ENCODE measurements around the gene GALNT14.
"Not testable (repeated sequence)": the region's sequence is repeated elsewhere in the genome, so short reads cannot be mapped to it uniquely, and the experiment has no call there.

Gene GALNT14

DNA sequence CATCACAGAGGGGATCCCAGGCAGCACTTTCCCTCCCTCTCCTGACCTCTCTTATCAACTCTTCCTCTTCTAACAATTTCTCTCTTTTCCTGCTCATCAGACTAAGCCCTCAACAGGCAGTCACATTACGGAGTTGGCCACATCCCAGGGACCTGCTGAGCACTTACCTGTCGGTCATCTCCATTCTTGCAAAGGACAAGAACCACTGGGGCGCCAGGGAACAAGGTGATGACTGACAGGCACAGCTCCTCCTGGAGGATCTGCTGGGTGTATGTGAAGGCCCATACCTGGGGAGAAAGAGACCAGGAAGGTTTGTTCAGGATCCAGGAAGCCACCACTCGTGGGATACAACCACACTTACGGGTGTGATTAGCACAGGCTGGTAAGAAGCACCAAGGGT, 226.2 kb downstream of the GALNT14 start:
- no peak for DNase-seq
- TF ChIP-seq, protein P1, sequence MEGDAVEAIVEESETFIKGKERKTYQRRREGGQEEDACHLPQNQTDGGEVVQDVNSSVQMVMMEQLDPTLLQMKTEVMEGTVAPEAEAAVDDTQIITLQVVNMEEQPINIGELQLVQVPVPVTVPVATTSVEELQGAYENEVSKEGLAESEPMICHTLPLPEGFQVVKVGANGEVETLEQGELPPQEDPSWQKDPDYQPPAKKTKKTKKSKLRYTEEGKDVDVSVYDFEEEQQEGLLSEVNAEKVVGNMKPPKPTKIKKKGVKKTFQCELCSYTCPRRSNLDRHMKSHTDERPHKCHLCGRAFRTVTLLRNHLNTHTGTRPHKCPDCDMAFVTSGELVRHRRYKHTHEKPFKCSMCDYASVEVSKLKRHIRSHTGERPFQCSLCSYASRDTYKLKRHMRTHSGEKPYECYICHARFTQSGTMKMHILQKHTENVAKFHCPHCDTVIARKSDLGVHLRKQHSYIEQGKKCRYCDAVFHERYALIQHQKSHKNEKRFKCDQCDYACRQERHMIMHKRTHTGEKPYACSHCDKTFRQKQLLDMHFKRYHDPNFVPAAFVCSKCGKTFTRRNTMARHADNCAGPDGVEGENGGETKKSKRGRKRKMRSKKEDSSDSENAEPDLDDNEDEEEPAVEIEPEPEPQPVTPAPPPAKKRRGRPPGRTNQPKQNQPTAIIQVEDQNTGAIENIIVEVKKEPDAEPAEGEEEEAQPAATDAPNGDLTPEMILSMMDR (IDR thresholded peaks at IDR 0.05; ENCODE audit: low read depth, low read length) = no peak
- no peak overlapping the region for H3K4me3 ChIP-seq (ENCODE audit: low read depth, low read length)
- H3K36me3 ChIP-seq = no peaks in the 10 kb centered on the region
- no peak overlapping the region for H3K27ac ChIP-seq
- no peaks in the 10 kb centered on the region for H3K27me3 ChIP-seq (ENCODE audit: insufficient read depth, low read depth, severe bottlenecking)
- no peaks in the 10 kb centered on the region for H3K9me3 ChIP-seq (ENCODE audit: severe bottlenecking)

DNA sequence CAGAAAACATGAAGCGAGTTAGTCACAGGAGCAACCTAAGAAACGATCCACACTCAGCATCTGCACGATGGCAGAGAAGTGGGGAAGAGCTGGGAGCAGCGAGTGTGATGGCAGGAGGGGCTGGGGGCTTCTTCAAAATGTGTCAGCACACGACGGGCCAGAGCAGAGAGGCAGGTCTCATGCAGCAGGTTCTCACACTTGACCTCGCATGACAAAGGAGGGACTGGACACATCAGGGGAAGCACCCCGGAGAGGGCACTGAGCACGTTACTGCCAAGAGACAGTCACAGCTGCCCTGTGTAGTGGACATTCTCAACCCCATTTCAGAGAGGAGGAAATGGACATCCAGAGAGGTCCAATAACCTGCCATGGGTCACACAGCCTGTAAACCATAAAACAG, 226.9 kb downstream of the GALNT14 start:
- H3K9me3 ChIP-seq (ENCODE audit: severe bottlenecking) = no peaks in the 10 kb centered on the region
- H3K36me3 ChIP-seq = no peaks in the 10 kb centered on the region
- TF ChIP-seq, protein P1 (IDR thresholded peaks at IDR 0.05; ENCODE audit: low read depth, low read length) = no peak
- no peak overlapping the region for H3K27ac ChIP-seq
- H3K27me3 ChIP-seq (ENCODE audit: insufficient read depth, low read depth, severe bottlenecking) = no peaks in the 10 kb centered on the region
- H3K4me3 ChIP-seq (ENCODE audit: low read depth, low read length) = no peak overlapping the region
- DNase-seq = no peak

DNA sequence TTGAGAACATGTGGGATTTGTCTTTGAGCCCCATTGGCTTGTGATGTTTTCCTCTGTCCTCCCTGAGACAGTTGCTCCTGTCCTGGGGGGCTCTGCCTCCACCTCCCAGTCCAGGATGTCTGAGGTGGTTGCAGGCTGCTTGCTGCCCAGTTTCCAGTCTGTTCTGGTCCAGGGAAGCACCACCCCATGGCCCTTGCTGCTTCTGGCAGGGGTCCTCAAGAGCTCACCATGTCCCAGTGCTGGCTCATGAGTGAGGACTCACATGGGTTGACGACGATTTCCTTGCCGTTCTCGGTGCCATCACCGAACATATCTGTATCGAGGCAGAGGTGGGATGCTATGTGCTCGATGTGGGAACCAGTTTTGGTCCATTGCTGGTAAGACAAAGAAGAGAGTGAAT, 227.6 kb downstream of the GALNT14 start:
- H3K4me3 ChIP-seq (ENCODE audit: low read depth, low read length) = no peak overlapping the region
- DNase-seq = no peak
- no peaks in the 10 kb centered on the region for H3K36me3 ChIP-seq
- H3K27ac ChIP-seq = no peak overlapping the region
- no peaks in the 10 kb centered on the region for H3K27me3 ChIP-seq (ENCODE audit: insufficient read depth, low read depth, severe bottlenecking)
- no peaks in the 10 kb centered on the region for H3K9me3 ChIP-seq (ENCODE audit: severe bottlenecking)
- TF ChIP-seq, protein P1 (IDR thresholded peaks at IDR 0.05; ENCODE audit: low read depth, low read length) = no peak

DNA sequence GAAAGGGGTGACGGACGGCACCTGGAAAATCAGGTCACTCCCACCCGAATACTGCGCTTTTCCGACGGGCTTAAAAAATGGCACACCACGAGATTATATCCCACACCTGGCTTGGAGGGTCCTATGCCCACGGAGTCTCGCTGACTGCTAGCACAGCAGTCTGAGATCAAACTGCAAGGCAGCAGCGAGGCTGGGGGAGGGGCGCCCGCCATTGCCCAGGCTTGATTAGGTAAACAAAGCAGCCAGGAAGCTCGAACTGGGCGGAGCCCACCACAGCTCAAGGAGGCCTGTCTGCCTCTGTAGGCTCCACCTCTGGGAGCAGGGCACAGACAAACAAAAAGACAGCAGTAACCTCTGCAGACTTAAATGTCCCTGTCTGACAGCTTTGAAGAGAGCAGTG, 233.8 kb downstream of the GALNT14 start:
- not testable (repeated sequence) for H3K36me3 ChIP-seq; H3K27ac ChIP-seq; H3K9me3 ChIP-seq (ENCODE audit: severe bottlenecking); H3K4me3 ChIP-seq (ENCODE audit: low read depth, low read length); DNase-seq; H3K27me3 ChIP-seq (ENCODE audit: insufficient read depth, low read depth, severe bottlenecking)

DNA sequence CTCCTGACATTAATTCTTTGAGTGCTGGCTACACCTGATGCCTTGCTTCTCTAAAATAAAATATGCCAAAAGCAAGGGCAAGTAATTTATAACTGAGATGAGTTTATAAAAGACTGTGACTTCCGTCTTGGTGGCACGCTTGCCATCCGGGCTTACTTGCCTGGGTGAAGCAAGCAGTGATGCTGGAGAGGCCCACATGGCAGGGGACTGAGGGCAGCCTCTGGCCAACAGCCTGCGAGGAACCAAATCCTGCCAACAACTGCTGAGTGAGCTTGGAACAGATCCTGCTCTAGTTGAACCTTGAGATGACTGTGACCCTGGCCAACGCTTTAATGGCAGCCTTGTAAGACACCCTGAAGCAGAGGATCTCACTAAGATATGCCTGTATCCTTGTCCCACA, 234.9 kb downstream of the GALNT14 start:
- H3K27me3 ChIP-seq (ENCODE audit: insufficient read depth, low read depth, severe bottlenecking) = peaks cover 19% of the 10 kb centered on the region
- no peak for DNase-seq
- no peaks in the 10 kb centered on the region for H3K36me3 ChIP-seq
- H3K27ac ChIP-seq = no peak overlapping the region
- peaks cover 1% of the 10 kb centered on the region for H3K9me3 ChIP-seq (ENCODE audit: severe bottlenecking)
- TF ChIP-seq, protein P1 (IDR thresholded peaks at IDR 0.05; ENCODE audit: low read depth, low read length) = no peak
- no peak overlapping the region for H3K4me3 ChIP-seq (ENCODE audit: low read depth, low read length)

DNA sequence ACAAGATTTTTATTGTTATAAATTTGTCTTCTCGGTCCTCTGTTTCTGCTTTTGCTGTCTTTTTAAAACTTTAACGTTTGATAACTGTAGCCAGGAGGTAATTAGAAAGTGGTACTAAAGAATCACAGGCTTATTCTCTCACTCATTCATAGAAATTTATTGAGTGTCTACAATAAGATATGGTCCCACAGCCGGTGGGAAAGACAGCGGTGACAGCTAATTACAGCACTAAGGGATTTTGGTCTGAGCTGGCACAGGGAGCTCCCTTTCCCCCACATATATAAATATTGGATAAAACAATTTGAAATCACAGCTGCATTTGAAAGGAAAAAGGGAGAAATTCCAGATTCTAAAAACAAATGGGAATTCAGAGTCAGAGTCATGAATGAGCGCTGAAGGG, 237.9 kb downstream of the GALNT14 start:
- Histone ChIP-seq H3K27ac (no peak overlapping the region), H3K36me3 (no peaks in the 10 kb centered on the region), H3K9me3 (ENCODE audit: severe bottlenecking) (peaks cover 12% of the 10 kb centered on the region), H3K27me3 (ENCODE audit: insufficient read depth, low read depth, severe bottlenecking) (peaks cover 29% of the 10 kb centered on the region), H3K4me3 (ENCODE audit: low read depth, low read length) (no peak overlapping the region)
- TF ChIP-seq, protein P1 (IDR thresholded peaks at IDR 0.05; ENCODE audit: low read depth, low read length) = no peak
- no peak for DNase-seq
